BLaER1 treated with 17β-estradiol and CSF1 and Interleukin-3, amounts not matched to agents 10 nM and 100 nM (cell line): ENCODE data around the gene NADK2.
"Not testable (repeated sequence)": the region's sequence is repeated elsewhere in the genome, so short reads cannot be mapped to it uniquely, and the experiment has no call there.

Experiments used
- H3K27ac ChIP-seq, 11 experiments: shearing (Covaris generic); formaldehyde crosslinking; 2 replicates each; pipeline ENCODE4 v1.8.1; 2022
- H3K27me3 ChIP-seq, 11 experiments: shearing (Covaris generic); formaldehyde crosslinking; 2 replicates each; pipeline ENCODE4 v1.8.1; 2022
- H3K36me3 ChIP-seq, 11 experiments: shearing (Covaris generic); formaldehyde crosslinking; 2 replicates each; pipeline ENCODE4 v1.8.1; 2022
- H3K4me1 ChIP-seq, 10 experiments: shearing (Covaris generic); formaldehyde crosslinking; 2 replicates each; pipeline ENCODE4 v1.8.1; 2022
- H3K4me2 ChIP-seq, 11 experiments: shearing (Covaris generic); formaldehyde crosslinking; 2 replicates each; pipeline ENCODE4 v1.8.1; 2022
- H3K4me3 ChIP-seq, 10 experiments: shearing (Covaris generic); formaldehyde crosslinking; 2 replicates each; pipeline ENCODE4 v1.8.1; 2022
- H3K9ac ChIP-seq, 11 experiments: shearing (Covaris generic); formaldehyde crosslinking; 2 replicates each; pipeline ENCODE4 v1.8.1; 2022
- H3K9me3 ChIP-seq, 11 experiments: shearing (Covaris generic); formaldehyde crosslinking; replicated peaks in 1 of 11; 2 replicates each; pipeline ENCODE4 v1.8.1; 2022
- H4K20me1 ChIP-seq, 11 experiments: shearing (Covaris generic); formaldehyde crosslinking; 2 replicates each; pipeline ENCODE4 v1.8.1; 2022
- Cebpa-rat ChIP-seq, 11 experiments: shearing (Covaris generic); IDR thresholded peaks; 2 replicates each; pipeline ENCODE4 v1.8.1; 2022

Gene NADK2, protein sequence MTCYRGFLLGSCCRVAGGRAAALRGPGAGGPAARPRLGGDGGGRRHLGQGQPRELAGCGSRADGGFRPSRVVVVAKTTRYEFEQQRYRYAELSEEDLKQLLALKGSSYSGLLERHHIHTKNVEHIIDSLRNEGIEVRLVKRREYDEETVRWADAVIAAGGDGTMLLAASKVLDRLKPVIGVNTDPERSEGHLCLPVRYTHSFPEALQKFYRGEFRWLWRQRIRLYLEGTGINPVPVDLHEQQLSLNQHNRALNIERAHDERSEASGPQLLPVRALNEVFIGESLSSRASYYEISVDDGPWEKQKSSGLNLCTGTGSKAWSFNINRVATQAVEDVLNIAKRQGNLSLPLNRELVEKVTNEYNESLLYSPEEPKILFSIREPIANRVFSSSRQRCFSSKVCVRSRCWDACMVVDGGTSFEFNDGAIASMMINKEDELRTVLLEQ

GRCh38 chr5:36241631-36242533 is at the start of gene NADK2:
Gene NADK2, minus strand, starts transcription at chr5:36241925. Its CDS starts 127 bp downstream, at chr5:36241798.
- Histone ChIP-seq H4K20me1 (peaks cover 0 to 41% (median 21%) of the 10 kb centered on the region in 11 experiments; a peak in 8 of 22 replicates), H3K9me3 (no peaks in the 10 kb centered on the region; a peak in 2 of 22 replicates), H3K9ac (peak within 1 kb of the TSS; percentile 89 to 100 (median 97)), H3K4me3 (peak within 1 kb of the TSS; percentile 76 to 93 (median 89)), H3K36me3 (peaks cover 0 to 6% (median 0%) of the 10 kb centered on the region in 11 experiments; a peak in 3 of 22 replicates), H3K4me1 (peaks cover 43 to 49% (median 46%) of the 10 kb centered on the region in 10 experiments), H3K4me2 (peak within 1 kb of the TSS; percentile 80 to 98 (median 90)), H3K27ac (peak within 1 kb of the TSS; percentile 78 to 99 (median 98)), H3K27me3 (no peaks in the 10 kb centered on the region)
- TF ChIP-seq Cebpa-rat (IDR thresholded peaks at IDR 0.05): peak in 2 of 11 experiments; percentile 17 to 36; a peak in 3 of 22 replicates

- Histone ChIP-seq H3K9me3 (no peaks in the 10 kb centered on the region; a peak in 1 of 22 replicates), H3K4me2 (no peak overlapping the region)
- no peak for TF ChIP-seq Cebpa-rat (IDR thresholded peaks at IDR 0.05)
These were observed 44.3 kb upstream of the NADK2 start for GRCh38 chr5:36285837-36286615.

DNA sequence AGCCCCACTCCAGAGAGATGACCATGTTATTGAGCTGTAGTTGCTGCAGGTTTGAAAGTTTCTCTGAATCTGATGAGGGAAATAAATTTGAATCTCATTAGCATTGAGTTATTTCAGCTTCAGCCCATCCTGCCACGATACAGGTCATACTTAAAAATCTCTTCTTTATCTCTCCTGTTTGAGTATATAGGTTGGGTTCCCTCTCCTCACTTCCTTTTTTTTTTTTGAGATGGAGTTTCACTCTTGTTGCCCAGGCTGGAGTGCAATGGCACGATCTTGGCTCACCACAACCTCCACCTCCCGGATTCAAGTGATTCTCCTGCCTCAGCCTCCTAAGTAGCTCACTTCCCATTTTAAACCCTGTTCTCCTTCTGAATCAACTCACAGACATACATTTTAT is 42.0 kb upstream of the NADK2 start:
- peaks cover 0 to 13% (median 7%) of the 10 kb centered on the region in 10 experiments; a peak in 11 of 20 replicates for H3K4me1 ChIP-seq
- not testable (repeated sequence) for H3K9me3 ChIP-seq, H3K4me2 ChIP-seq, H4K20me1 ChIP-seq, H3K27ac ChIP-seq, H3K4me3 ChIP-seq, H3K36me3 ChIP-seq, H3K9ac ChIP-seq, H3K27me3 ChIP-seq

More at GRCh38 chr5:36285837-36286615, 44.3 kb upstream of the NADK2 start:
- no peaks in the 10 kb centered on the region for H3K4me1 ChIP-seq
- no peak overlapping the region for H3K27ac ChIP-seq
- H3K4me3 ChIP-seq: no peak overlapping the region
- no peak overlapping the region for H3K9ac ChIP-seq
- H4K20me1 ChIP-seq: no peaks in the 10 kb centered on the region
- H3K27me3 ChIP-seq: no peaks in the 10 kb centered on the region
- H3K36me3 ChIP-seq: no peaks in the 10 kb centered on the region

- Histone ChIP-seq H3K4me1 (peaks cover 0 to 14% (median 7%) of the 10 kb centered on the region in 10 experiments; a peak in 12 of 20 replicates), H3K4me2 (no peak overlapping the region), H4K20me1 (no peaks in the 10 kb centered on the region), H3K9ac (no peak overlapping the region), H3K27me3 (no peaks in the 10 kb centered on the region), H3K27ac (no peak overlapping the region), H3K4me3 (no peak overlapping the region), H3K9me3 (peaks cover 0 to 10% (median 5%) of the 10 kb centered on the region in 11 experiments; a peak in 10 of 22 replicates), H3K36me3 (no peaks in the 10 kb centered on the region)
- TF ChIP-seq Cebpa-rat (IDR thresholded peaks at IDR 0.05): no peak
These were observed 39.9 kb upstream of the NADK2 start for GRCh38 chr5:36281626-36282025.

- Histone ChIP-seq H3K4me1 (peaks cover 0 to 14% (median 7%) of the 10 kb centered on the region in 10 experiments; a peak in 13 of 20 replicates), H3K27ac (no peak overlapping the region), H3K27me3 (no peaks in the 10 kb centered on the region), H3K36me3 (no peaks in the 10 kb centered on the region), H3K9me3 (peaks cover 0 to 10% (median 5%) of the 10 kb centered on the region in 11 experiments; a peak in 10 of 22 replicates), H3K4me2 (peak overlapping the region in 8 of 11 experiments; percentile 6 to 49 (median 30); a peak in 10 of 22 replicates), H4K20me1 (no peaks in the 10 kb centered on the region), H3K9ac (no peak overlapping the region), H3K4me3 (no peak overlapping the region)
- no peak for TF ChIP-seq Cebpa-rat (IDR thresholded peaks at IDR 0.05)
These were observed 37.5 kb upstream of the NADK2 start for GRCh38 chr5:36279054-36279698.

DNA sequence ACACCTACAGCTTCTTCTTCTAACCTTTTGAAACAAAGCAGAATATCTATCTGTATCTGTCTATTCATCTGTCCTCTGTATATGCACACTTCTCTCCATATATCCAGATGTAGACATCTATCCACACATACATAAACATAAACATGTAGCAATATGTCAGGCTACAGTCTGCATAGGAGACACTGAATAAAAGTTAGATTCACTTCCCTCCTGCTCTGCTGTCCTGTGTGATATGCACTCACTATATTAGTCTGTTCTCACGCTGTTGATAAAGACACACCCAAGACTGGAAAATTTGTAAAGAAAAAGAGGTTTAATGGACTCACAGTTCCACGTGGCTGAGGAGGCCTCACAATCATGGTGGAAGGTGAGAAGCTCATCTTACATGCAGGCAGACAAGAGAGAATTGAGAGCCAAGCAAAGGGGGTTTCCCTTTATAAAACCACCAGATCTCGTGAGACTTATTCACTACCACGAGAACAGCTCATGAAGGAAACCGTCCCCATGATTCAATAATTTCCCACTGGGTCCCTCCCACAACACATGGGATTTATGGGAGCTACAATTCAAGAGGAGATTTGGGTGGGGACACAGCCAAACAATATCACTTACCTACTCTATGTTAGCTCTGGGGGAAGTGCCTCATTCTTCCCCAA is 35.9 kb upstream of the NADK2 start:
- H3K4me3 ChIP-seq: no peak overlapping the region
- H4K20me1 ChIP-seq: no peaks in the 10 kb centered on the region
- no peak overlapping the region for H3K9ac ChIP-seq
- TF ChIP-seq Cebpa-rat (IDR thresholded peaks at IDR 0.05): no peak
- H3K27ac ChIP-seq: no peak overlapping the region
- peaks cover 0 to 14% (median 9%) of the 10 kb centered on the region in 10 experiments; a peak in 15 of 20 replicates for H3K4me1 ChIP-seq
- no peaks in the 10 kb centered on the region for H3K36me3 ChIP-seq
- no peaks in the 10 kb centered on the region for H3K27me3 ChIP-seq
- no peak overlapping the region for H3K4me2 ChIP-seq
- H3K9me3 ChIP-seq: peaks cover 0 to 10% (median 5%) of the 10 kb centered on the region in 11 experiments; a peak in 10 of 22 replicates

GRCh38 chr5:36276864-36277263 is 35.1 kb upstream of the NADK2 start:
- Histone ChIP-seq H3K27me3 (no peaks in the 10 kb centered on the region), H3K4me3 (no peak overlapping the region), H3K9me3 (peaks cover 0 to 10% (median 5%) of the 10 kb centered on the region in 11 experiments; a peak in 10 of 22 replicates), H3K4me1 (peaks cover 0 to 14% (median 9%) of the 10 kb centered on the region in 10 experiments; a peak in 15 of 20 replicates), H3K27ac (no peak overlapping the region), H3K9ac (no peak overlapping the region), H4K20me1 (no peaks in the 10 kb centered on the region), H3K4me2 (no peak overlapping the region), H3K36me3 (no peaks in the 10 kb centered on the region)
- no peak for TF ChIP-seq Cebpa-rat (IDR thresholded peaks at IDR 0.05)
